Astrocyte (in vitro differentiated cells and primary cell): Measurements from ENCODE around the gene FGFR3.

ENCODE experiments used
- CTCF ChIP-seq: IDR thresholded peaks from 2 replicates; pipeline ENCODE4 v1.5.1; 2011; ENCODE audit warnings: low read depth, mild to moderate bottlenecking, inconsistent platforms, low read length, moderate library complexity; ENCODE audit not compliant: insufficient read depth
- EZH2 ChIP-seq: IDR thresholded peaks from 2 replicates; pipeline ENCODE4 v1.6.1; 2012; ENCODE audit warnings: mild to moderate bottlenecking, low read length, inconsistent platforms; ENCODE audit not compliant: insufficient read depth

DNA sequence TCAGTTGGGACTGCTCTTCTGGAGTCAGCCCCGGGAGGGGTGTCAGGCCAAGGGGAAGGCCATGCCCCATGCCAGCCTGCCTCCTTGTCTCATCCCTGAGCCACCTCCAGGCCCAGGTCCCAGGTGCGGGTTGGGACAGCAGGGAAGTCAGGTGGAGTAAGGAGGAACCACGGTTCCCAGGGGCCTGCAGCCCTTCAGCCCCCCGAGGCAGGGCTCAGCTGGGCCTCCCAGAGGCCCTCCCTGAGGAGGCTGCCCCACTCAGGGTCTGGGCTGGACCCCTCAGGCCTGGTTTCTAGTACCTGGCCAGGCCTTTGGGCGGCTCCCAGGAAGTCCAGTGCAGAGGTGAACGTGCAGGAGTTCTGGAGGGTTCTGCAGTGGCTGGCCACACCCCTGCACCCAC, 23.4 kb upstream of the FGFR3 start:
- no peak for TF ChIP-seq CTCF
- no peak for TF ChIP-seq EZH2
